ENCODE measurements around the gene MED22.

GRCh38 chr9:133334161-133334560, 13.8 kb downstream of the MED22 start:
- no peak for TF ChIP-seq CTCF (IDR thresholded peaks at IDR 0.05; ENCODE audit: low read length)
- TF ChIP-seq EZH2 (optimal IDR thresholded peaks at IDR 0.05; ENCODE audit: low read depth, low read length): no peak
